ENCODE results near the gene EMD.

GRCh38 chrX:154398668-154399526 is 19.8 kb downstream of the EMD start:
- peak; percentile 83 for TF ChIP-seq CTCF (conservative IDR thresholded peaks at IDR 0.05; ENCODE audit: low read depth, low read length)
- TF ChIP-seq EZH2 (IDR thresholded peaks at IDR 0.05; ENCODE audit: borderline replicate concordance, low read depth, low read length, poor library complexity, severe bottlenecking), result no peak
